Activated naive CD4-positive, alpha-beta T cell (primary cell): ENCODE measurements around the gene HELT.
"Not testable (repeated sequence)": the region's sequence is repeated elsewhere in the genome, so short reads cannot be mapped to it uniquely, and the experiment has no call there.

ENCODE experiments used
- DNase-seq, 4 experiments: peaks; one replicate each; lab custom pipeline; 2025; lab: John Stamatoyannopoulos, UW

The HELT gene

DNA sequence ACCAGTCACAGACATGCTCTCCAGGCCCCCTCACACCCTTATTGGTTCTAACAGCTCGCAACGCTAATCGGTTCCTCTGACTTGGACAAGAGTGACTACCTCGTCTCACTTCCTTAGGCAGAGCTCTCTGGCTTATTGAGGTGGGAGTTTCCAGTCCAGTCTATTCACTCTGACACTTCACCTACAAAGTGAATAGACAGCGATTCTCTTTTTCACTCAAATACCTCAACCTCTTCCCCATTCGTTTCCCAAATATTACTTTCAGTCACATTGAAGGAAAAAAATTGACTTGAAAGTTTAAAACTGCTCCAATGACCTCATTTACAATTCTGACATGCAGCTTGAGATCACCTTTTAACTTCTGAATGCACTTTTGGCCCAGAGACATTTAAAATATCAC is 17.7 kb downstream of the HELT start:
- no peak for DNase-seq

DNA sequence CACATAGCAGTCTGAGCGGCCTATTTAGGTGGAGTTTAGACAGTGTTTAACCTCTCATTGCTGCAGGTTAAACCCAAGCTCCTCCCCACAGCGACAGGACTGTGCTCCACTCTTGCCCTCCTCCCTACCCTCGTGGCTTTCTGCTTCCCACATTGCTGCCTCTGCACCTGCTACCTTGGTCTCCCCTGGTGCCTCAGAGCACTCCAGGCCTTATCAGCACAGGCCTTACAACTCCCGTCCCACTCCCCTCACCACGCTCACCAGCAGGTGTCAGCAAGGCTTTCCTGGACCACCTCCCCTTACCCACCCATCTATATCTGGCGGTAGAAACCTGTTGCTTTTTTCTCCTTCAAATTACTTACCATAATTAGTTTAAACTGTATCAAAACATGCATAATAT is 18.6 kb downstream of the HELT start:
- no peak for DNase-seq

DNA sequence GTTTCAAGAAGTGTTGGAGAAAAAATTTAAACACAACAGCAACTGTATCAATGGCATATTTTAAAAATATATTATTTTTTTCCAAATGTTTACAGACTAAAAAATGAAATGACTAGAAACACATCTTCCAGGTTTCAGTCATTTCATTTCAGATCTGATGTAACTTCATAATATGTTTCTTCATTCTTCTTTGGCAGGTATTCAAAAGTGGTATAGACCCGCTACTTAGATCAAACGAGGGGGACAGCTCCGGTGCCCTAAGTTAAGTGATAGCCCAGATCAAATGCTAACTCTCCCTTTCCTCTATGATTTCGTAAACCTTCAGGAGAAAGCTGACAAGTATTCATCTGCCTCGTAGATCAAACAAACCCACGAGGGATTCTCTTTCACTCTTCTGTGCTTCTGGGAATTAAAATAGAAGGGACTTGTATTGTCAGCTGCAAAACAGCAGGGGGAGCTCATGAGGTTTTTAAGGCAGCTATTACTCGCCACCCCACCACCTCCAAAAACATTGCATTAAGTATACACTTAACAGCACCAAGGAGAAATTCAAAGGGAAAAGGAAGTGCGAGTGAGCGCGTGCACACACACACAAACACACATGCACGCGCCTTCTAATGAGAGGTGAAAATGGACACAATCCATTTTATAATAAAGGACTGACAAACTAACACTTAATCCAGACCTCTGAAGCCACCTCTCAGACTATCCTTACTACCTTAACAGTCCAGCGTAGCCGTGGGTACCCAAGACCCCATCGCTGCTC is 21.4 kb downstream of the HELT start:
- peak in 2 of 4 experiments; percentile 1 to 2 for DNase-seq

DNA sequence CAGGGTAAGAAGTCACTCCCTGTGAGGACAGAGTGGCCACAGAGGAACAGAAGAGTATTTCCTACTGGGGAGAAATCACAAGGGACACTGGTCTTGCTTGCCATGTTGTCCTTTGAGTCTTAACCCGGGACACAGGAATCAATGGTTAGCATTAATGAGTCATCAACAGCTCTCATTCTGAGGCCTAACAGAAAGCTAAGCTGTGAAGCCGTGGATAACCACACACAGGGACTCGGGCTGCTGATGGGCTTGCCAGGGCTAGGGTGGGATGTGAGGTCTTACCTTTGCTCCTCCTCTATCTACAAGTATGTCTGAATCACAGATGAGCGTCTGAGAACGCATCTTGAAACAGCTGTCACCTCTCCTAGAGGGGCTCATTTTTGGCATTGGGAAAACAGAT is 22.2 kb downstream of the HELT start:
- no peak for DNase-seq

DNA sequence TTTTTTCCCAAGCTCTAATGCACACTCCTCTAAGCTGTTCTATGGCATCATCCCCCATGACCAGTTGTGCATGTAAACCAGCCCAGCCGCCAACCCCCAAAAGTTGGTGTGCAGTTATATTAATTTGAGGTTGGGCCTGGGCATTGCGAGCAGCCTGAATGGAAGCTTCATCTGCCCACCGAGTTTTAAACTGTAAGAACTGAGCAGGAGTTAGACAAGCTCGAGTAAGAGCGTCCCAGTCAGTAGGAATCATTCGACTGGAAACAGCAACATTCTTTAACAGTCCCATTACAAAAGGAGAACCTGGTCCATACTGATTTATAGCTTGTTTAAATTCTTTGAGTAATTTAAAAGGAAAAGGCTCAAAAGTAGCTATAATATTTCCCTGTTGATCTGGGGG is 32.0 kb downstream of the HELT start:
- not testable (repeated sequence) for DNase-seq

DNA sequence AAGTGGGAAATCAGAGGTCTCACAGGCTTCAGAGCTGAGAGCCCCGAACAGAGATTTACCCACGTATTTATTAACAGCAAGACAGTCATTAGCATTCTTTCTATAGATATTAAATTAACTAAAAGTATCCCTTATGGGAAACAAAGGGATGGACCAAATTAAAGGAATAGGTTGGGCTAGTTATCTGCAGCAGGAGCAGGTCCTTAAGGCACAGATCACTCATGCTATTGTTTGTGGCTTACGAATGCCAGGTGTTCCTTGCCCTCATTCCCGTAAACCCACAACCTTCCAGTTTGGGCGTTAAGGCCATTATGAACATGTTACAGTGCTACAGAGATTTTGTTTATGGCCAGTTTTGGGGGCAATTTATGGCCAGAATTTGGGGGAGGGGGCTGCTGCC is 33.0 kb downstream of the HELT start:
- DNase-seq = not testable (repeated sequence)

DNA sequence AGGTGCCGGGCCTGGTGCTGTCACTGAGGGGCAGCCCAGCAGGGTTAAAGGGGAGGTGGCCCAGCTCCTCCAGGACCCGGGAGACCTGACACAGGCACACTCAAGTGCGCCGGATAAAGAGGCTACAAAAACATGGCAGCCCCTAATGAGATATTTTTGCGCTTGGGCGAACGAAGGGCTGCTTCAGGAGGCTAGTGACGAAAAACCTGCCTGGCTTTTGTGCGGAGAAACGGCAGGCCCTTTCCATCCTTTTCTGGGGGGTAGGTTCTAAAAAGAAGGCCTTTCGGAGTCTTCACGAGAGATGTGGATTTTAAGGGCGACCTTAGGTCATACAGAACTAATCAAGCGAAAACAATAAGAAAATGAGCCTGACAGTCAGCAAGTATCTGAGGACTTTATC is 35.5 kb downstream of the HELT start:
- DNase-seq = no peak

DNA sequence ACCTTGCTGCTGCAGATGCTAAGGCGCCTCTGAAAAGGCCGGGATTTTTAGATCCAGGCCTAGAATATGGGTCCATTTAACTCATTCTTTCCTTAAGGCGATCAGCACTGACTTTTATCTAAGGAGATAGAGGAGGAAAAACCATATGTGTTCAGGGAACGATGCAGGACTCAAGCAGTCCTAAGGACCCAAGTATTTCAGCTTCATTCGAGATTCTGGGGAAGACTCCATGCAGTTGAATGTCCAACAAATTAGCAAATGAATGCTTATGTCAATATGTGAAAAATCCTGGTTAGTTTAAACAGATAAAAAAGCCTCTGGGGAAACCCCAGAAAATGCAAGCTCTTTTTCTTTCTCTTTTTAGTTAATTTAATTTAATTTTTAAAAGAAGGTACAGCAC is 36.0 kb downstream of the HELT start:
- DNase-seq = no peak

DNA sequence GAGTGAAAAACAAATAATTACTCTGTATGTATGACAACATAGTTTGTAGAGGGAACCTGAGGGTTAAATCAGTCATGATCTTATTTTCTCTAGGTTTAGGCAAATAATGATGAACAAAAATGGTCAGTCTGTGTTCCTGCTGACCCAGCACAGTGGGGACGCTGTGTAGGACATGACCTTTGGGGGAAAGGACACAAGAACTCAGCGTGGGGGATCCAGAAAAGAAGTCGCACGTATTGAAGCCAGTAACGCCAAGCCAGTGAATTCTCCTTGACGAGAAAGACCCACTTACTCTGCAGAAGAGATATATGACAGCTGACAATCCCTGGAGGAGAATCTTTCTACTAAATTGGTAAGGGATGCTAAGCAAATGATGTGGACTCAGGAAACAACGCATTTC is 36.6 kb downstream of the HELT start:
- DNase-seq = no peak

DNA sequence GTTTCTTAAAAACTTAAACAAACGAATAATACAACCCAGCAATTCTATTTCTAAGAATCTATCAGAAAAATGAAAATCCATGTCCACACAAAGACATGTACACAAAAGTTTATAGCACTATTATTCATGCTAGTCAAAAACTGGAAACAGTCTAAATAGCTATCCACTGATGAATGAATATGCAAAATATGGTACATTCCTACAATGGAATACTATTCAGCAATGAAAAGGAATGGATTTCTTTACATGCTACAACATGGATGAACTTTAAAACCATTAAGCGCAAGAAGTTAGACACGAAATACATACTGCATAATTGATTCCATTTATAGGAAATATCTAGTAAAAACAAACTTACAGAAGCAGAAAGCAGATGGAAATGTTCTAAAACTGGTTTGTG is 43.3 kb downstream of the HELT start:
- no peak for DNase-seq

DNA sequence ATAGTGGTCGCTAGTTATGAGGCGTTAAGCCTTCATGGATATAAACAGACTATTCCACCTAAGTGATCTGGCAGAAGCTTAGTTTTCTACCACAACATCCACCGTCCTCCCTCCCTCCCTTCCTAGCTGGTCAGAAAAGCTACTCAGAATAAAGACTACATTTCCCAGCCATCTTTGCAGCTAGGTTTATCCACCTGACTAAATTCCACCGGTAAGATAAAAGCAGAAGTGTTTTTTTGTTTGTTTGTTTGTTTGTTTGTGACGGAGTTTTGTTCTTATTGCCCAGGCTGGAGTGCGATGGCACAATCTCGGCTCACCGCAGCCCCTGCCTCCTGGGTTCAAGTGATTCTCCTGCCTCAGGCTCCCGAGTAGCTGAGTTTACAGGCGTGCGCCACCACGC is 44.3 kb downstream of the HELT start:
- DNase-seq = no peak

DNA sequence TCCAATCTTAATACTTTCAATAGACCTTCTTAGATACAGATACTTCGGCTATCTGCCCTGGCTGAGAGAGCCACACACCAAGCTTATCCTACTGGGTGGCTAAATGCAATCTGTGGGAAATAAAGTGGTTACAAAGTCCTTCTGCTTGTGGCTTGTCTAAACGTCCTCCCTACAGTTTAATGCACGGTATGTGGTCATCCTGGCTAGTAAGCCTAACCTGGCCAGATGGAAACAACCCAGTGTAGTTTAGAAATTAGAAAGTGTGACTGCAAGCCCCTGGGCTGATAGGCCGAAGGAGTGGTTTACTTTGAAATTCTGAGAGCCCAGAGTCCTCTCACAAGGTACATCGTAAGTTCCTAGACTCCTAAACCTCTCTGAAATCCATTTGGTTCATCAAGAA is 47.9 kb downstream of the HELT start:
- DNase-seq = no peak

DNA sequence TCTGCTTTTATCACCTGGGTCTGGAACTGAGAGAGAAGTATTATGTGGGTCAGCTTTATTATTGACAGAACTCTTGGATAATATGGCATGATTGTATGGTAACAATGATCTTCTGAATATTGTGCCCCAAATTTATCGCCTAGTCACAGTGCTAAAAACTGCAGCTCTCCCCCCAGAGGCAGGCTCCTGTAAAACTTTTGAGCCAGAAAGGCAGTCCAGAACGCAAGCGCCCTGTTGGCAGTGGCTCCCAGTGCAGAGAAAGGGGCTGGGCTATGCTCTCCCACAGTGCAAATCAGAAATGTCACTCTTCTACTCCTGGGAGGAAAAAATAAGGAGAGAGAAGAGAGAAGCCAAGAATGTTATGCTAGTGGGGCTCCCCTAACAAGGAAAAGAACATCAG is 50.5 kb downstream of the HELT start:
- DNase-seq = no peak
